Liver (tissue), 9 donors: ENCODE results near the gene GPD2. TPM values are rescaled to one million over a fixed set of nuclear protein-coding genes. Genes with fewer than 3 reads are reported as not detected.

Experiments
- DNase-seq: peaks from one replicate; pipeline ENCODE4 v3.0.0-alpha.2; 2017; ENCODE audit warnings: low spot score
- H3K27ac ChIP-seq, 2 donors: one replicate each; pipeline ENCODE4 v1.7.0; 2013; ENCODE audit warnings: inconsistent platforms in 2 of 2, low read length in 2 of 2, control low read depth in 1 of 2, low read depth in 1 of 2, mild to moderate bottlenecking in 1 of 2
- H3K27me3 ChIP-seq, 4 donors: one replicate each; pipeline versions ENCODE4 v1.6.1 to v1.7.0; 2013; ENCODE audit warnings: low read length in 3 of 4, inconsistent platforms in 1 of 4, mild to moderate bottlenecking in 1 of 4, moderate library complexity in 1 of 4; ENCODE audit not compliant: control insufficient read depth in 4 of 4, insufficient read depth in 4 of 4
- H3K36me3 ChIP-seq, 4 donors: one replicate each; pipeline versions ENCODE4 v1.6.1 to v1.7.0; 2013; ENCODE audit warnings: low read length in 3 of 4, mild to moderate bottlenecking in 3 of 4, low read depth in 1 of 4, moderate library complexity in 1 of 4; ENCODE audit not compliant: control insufficient read depth in 4 of 4, insufficient read depth in 3 of 4
- H3K4me1 ChIP-seq, 4 donors: one replicate each; pipeline versions ENCODE4 v1.6.1 to v1.7.0; 2013; ENCODE audit warnings: low read length in 3 of 4, mild to moderate bottlenecking in 3 of 4, moderate library complexity in 1 of 4; ENCODE audit not compliant: control insufficient read depth in 4 of 4, insufficient read depth in 4 of 4
- H3K4me3 ChIP-seq, 3 donors: one replicate each; pipeline versions ENCODE4 v1.6.1 to v1.7.0; 2013; ENCODE audit warnings: low read length in 3 of 3, control low read depth in 1 of 3, low read depth in 1 of 3, mild to moderate bottlenecking in 1 of 3
- H3K9ac ChIP-seq, 2 donors: one replicate each; pipeline ENCODE4 v1.7.0; 2013; ENCODE audit warnings: low read length in 2 of 2, mild to moderate bottlenecking in 2 of 2, moderate library complexity in 2 of 2, control low read depth in 1 of 2, low read depth in 1 of 2
- H3K9me3 ChIP-seq, 4 donors: one replicate each; pipeline versions ENCODE4 v1.6.1 to v1.7.0; 2013; ENCODE audit warnings: low read length in 3 of 4; ENCODE audit not compliant: control insufficient read depth in 4 of 4
- ATF3 ChIP-seq: IDR thresholded peaks from 2 replicates; pipeline ENCODE4 v1.6.1; 2016; ENCODE audit warnings: antibody characterized with exemption
- EGR1 ChIP-seq, 2 donors: IDR thresholded peaks; 2 replicates each; pipeline ENCODE4 v1.6.1; 2016 to 2018; ENCODE audit warnings: antibody characterized with exemption in 2 of 2, low read depth in 2 of 2
- FOXA1 ChIP-seq: IDR thresholded peaks from 2 replicates; pipeline ENCODE4 v1.6.1; 2016; ENCODE audit warnings: antibody characterized with exemption
- FOXA2 ChIP-seq: IDR thresholded peaks from 2 replicates; pipeline ENCODE4 v1.6.1; 2016; ENCODE audit warnings: antibody characterized with exemption
- GABPA ChIP-seq, 2 donors: IDR thresholded peaks in 1 of 2; conservative IDR thresholded peaks in 1 of 2; 2 replicates each; pipeline ENCODE4 v1.6.1; 2016; ENCODE audit warnings: antibody characterized with exemption in 2 of 2, mild to moderate bottlenecking in 1 of 2, moderate library complexity in 1 of 2
- HNF4G ChIP-seq: IDR thresholded peaks from 2 replicates; pipeline ENCODE4 v1.6.1; 2016; ENCODE audit warnings: antibody characterized with exemption
- MAX ChIP-seq: IDR thresholded peaks from 2 replicates; pipeline ENCODE4 v1.6.1; 2016; ENCODE audit warnings: antibody characterized with exemption
- NR2F2 ChIP-seq: IDR thresholded peaks from 2 replicates; pipeline ENCODE4 v1.6.1; 2016; ENCODE audit warnings: antibody characterized with exemption
- RAD21 ChIP-seq, 2 donors: IDR thresholded peaks; 2 replicates each; pipeline ENCODE4 v1.6.1; 2016; ENCODE audit warnings: antibody characterized with exemption in 2 of 2, mild to moderate bottlenecking in 2 of 2
- RXRA ChIP-seq, 2 donors: IDR thresholded peaks; 2 replicates each; pipeline ENCODE4 v1.6.1; 2017 to 2018; ENCODE audit warnings: antibody characterized with exemption in 2 of 2, mild to moderate bottlenecking in 1 of 2
- SP1 ChIP-seq: IDR thresholded peaks from 2 replicates; pipeline ENCODE4 v1.6.1; 2018; ENCODE audit warnings: antibody characterized with exemption, mild to moderate bottlenecking
- YY1 ChIP-seq: IDR thresholded peaks from 2 replicates; pipeline ENCODE4 v1.6.1; 2016; ENCODE audit warnings: antibody characterized with exemption, mild to moderate bottlenecking
- ZBTB33 ChIP-seq: IDR thresholded peaks from 2 replicates; pipeline ENCODE4 v1.6.1; 2016; ENCODE audit warnings: antibody characterized with exemption
- WGBS: extraction: QIAGEN DNeasy Blood & Tissue Kit; methylation state at CpG from one replicate; pipeline ENCODE4 v1.1.7; 2013; 5-methylcytosine and 5-hydroxymethylcytosine counted together
- polyA plus RNA-seq, 2 donors: library from polyadenylated mRNA; stranded (reverse) in 1 of 2; unstranded in 1 of 2; fragments of 200-250 nt in 1 of 2; fragments of >200 nt in 1 of 2; fragmentation: Nextera tagmentation in 1 of 2; extraction: Ambion mirVana in 1 of 2; gene quantifications; one replicate each; pipeline versions ENCODE4 v1.2.1 to v1.2.3, GENCODE V29; 2013 to 2015
- total RNA-seq, 2 donors: library from RNA; depleted of rRNA; stranded (reverse); fragments of >200 nt; gene quantifications; one replicate each; pipeline ENCODE4 v1.2.3, GENCODE V29; 2014
- donor health status: healthy.
- donor health status: healthy.
- donor health status: healthy.
- donor health status: healthy.
- donor health status: healthy.

The GPD2 gene
- total and polyA plus RNA-seq, 4 donors, result 1.4 to 14.3 (median 6.1) TPM

- no peaks in the 10 kb centered on the region for H3K27me3 ChIP-seq
- no peaks in the 10 kb centered on the region for H3K9me3 ChIP-seq
Observed at GRCh38 chr2:156541706-156542105, 105.5 kb downstream of the GPD2 start.

DNA sequence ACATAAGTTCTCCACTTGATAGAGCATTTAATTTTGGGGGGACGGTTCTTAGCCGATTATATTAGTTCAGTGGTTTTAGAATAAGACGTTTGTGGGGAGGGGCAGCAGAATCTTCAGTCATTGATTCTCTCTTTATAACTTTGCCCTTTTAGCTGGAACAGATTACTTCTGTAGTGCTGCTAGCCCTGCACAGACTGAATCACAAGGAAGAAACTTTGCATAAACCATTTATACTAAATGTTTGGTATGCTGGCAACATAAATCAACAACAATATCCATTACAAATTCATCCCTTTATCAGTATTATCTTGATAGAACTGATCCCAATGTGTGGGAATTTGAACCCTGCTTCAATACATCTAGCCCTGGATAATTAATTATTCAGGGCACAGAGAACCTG is 112.2 kb downstream of the GPD2 start:
- no peaks in the 10 kb centered on the region for H3K36me3 ChIP-seq
- no peak overlapping the region for H3K27ac ChIP-seq
- DNase-seq, result no peak
- no peaks in the 10 kb centered on the region for H3K27me3 ChIP-seq
- H3K9ac ChIP-seq, result no peak overlapping the region
- no peaks in the 10 kb centered on the region for H3K4me1 ChIP-seq
- H3K9me3 ChIP-seq, result no peaks in the 10 kb centered on the region
- H3K4me3 ChIP-seq, result no peak overlapping the region
- 93% methylated on average over 3 of the region's 3 CpGs for WGBS
- TF ChIP-seq ATF3, result no peak
- TF ChIP-seq SP1, result no peak
- no peak for TF ChIP-seq NR2F2
- TF ChIP-seq ZBTB33, result no peak
- no peak for TF ChIP-seq FOXA1
- no peak for TF ChIP-seq MAX
- TF ChIP-seq FOXA2, result no peak
- no peak for TF ChIP-seq RAD21 (IDR thresholded peaks at IDR 0.05)
- TF ChIP-seq HNF4G, result no peak
- no peak for TF ChIP-seq YY1
- no peak for TF ChIP-seq GABPA (IDR thresholded peaks at IDR 0.05 in 1 of 2, conservative IDR thresholded peaks at IDR 0.05 in 1 of 2)

More at GRCh38 chr2:156541706-156542105, 105.5 kb downstream of the GPD2 start:
- 72% methylated on average over 2 of the region's 2 CpGs for WGBS
- no peaks in the 10 kb centered on the region for H3K36me3 ChIP-seq
- no peak for TF ChIP-seq HNF4G
- no peak for TF ChIP-seq ZBTB33
- TF ChIP-seq MAX, result no peak
- TF ChIP-seq EGR1 (IDR thresholded peaks at IDR 0.05; ENCODE audit: low read depth in 2 of 2), result no peak
- no peak for TF ChIP-seq FOXA1
- TF ChIP-seq YY1, result no peak
- no peak for TF ChIP-seq RAD21 (IDR thresholded peaks at IDR 0.05)
- no peak for TF ChIP-seq FOXA2
- no peak for TF ChIP-seq RXRA (IDR thresholded peaks at IDR 0.05)
- H3K4me3 ChIP-seq, result no peak overlapping the region
- no peaks in the 10 kb centered on the region for H3K4me1 ChIP-seq
- no peak overlapping the region for H3K9ac ChIP-seq
- no peak for DNase-seq
- H3K27ac ChIP-seq, result no peak overlapping the region
